Fibroblast of peridontal ligament (primary cell): ENCODE measurements around the gene PTX3.

Source experiments
- DNase-seq: peaks from one replicate; pipeline ENCODE4 v3.0.0-alpha.2; 2010; ENCODE audit errors: extremely low read depth

The PTX3 gene

GRCh38 chr3:157436583-157437291, at the start of gene PTX3:
PTX3 (plus strand) TSS chr3:157436850; CDS start chr3:157436934, 84 bp downstream.
- DNase-seq, result peak; percentile 95

GRCh38 chr3:157387708-157388435, 48.8 kb upstream of the PTX3 start:
- no peak for DNase-seq

- DNase-seq, result peak; percentile 46
These were observed 47.7 kb upstream of the PTX3 start for GRCh38 chr3:157388976-157389375.

- DNase-seq, result no peak
These were observed 45.7 kb upstream of the PTX3 start for GRCh38 chr3:157390713-157391515.

GRCh38 chr3:157392104-157392503, 44.5 kb upstream of the PTX3 start:
- DNase-seq, result no peak

- no peak for DNase-seq
These were observed 43.5 kb upstream of the PTX3 start for GRCh38 chr3:157393113-157393512.

- no peak for DNase-seq
These were observed 42.2 kb upstream of the PTX3 start for GRCh38 chr3:157394411-157394810.

GRCh38 chr3:157398598-157398997, 38.1 kb upstream of the PTX3 start:
- DNase-seq, result no peak

- no peak for DNase-seq
These were observed 32.3 kb upstream of the PTX3 start for GRCh38 chr3:157404381-157404780.

GRCh38 chr3:157405457-157405856, 31.2 kb upstream of the PTX3 start:
- DNase-seq, result peak; percentile 50

- no peak for DNase-seq
These were observed 30.3 kb upstream of the PTX3 start for GRCh38 chr3:157406394-157406793.

GRCh38 chr3:157407769-157408168, 28.9 kb upstream of the PTX3 start:
- DNase-seq, result no peak

- no peak for DNase-seq
These were observed 28.0 kb upstream of the PTX3 start for GRCh38 chr3:157408499-157409149.

GRCh38 chr3:157409516-157409915, 27.1 kb upstream of the PTX3 start:
- no peak for DNase-seq

- no peak for DNase-seq
These were observed 25.7 kb upstream of the PTX3 start for GRCh38 chr3:157410945-157411344.

GRCh38 chr3:157412323-157412855, 24.3 kb upstream of the PTX3 start:
- DNase-seq, result no peak

GRCh38 chr3:157414861-157415260, 21.8 kb upstream of the PTX3 start:
- DNase-seq, result no peak

GRCh38 chr3:157416347-157417087, 20.1 kb upstream of the PTX3 start:
- no peak for DNase-seq

- no peak for DNase-seq
These were observed 19.4 kb upstream of the PTX3 start for GRCh38 chr3:157417247-157417646.

GRCh38 chr3:157418104-157418503, 18.5 kb upstream of the PTX3 start:
- DNase-seq, result no peak

GRCh38 chr3:157420606-157421130, 16.0 kb upstream of the PTX3 start:
- DNase-seq, result no peak
